Endometrial microvascular endothelial cells (primary cell): ENCODE measurements around the gene CCDC107. TPM values are rescaled to one million over a fixed set of nuclear protein-coding genes. Genes with fewer than 3 reads are reported as not detected.

Experiments
- in situ Hi-C: cut with HindIII; loops from 2 replicates; pipeline ENCODE4 v1.10.0; 2017; ENCODE audit warnings: low sequenced_read_pairs, low pct_unique_long_range_greater_than_20kb; ENCODE audit errors: inconsistent ontology term
- total RNA-seq: library from RNA; depleted of rRNA; stranded (reverse); fragments of >200 nt; gene quantifications from one replicate; pipeline ENCODE4 v1.2.3, GENCODE V29; 2015; ENCODE audit errors: inconsistent ontology term

The CCDC107 gene
- total RNA-seq, 1 donor from 2014 or later = 5.0 TPM

- in situ Hi-C loops = no loop called here
These were observed 17.8 kb downstream of the CCDC107 start for GRCh38 chr9:35675732-35676392.

- in situ Hi-C loops = no loop called here
These were observed 21.0 kb downstream of the CCDC107 start for GRCh38 chr9:35679091-35679490.

GRCh38 chr9:35679766-35680330 lies 21.8 kb downstream of the CCDC107 start:
- in situ Hi-C loops = no loop called here

GRCh38 chr9:35680331-35681105 lies 22.4 kb downstream of the CCDC107 start:
- in situ Hi-C loops = no loop called here

GRCh38 chr9:35681341-35682002 lies 23.4 kb downstream of the CCDC107 start:
- in situ Hi-C loops = no loop called here

- in situ Hi-C loops = no loop called here
These were observed 24.0 kb downstream of the CCDC107 start for GRCh38 chr9:35682051-35682450.

GRCh38 chr9:35682520-35683315 lies 24.6 kb downstream of the CCDC107 start:
- in situ Hi-C loops = no loop called here

- in situ Hi-C loops = no loop called here
These were observed 25.2 kb downstream of the CCDC107 start for GRCh38 chr9:35683323-35683722.

- in situ Hi-C loops = no loop called here
These were observed 26.8 kb downstream of the CCDC107 start for GRCh38 chr9:35684921-35685320.

- in situ Hi-C loops = no loop called here
These were observed 27.4 kb downstream of the CCDC107 start for GRCh38 chr9:35685506-35685905.

GRCh38 chr9:35686222-35687203 lies 28.4 kb downstream of the CCDC107 start:
- in situ Hi-C loops = no loop called here

- in situ Hi-C loops = no loop called here
These were observed 29.2 kb downstream of the CCDC107 start for GRCh38 chr9:35687306-35687705.

GRCh38 chr9:35687972-35688557 lies 30.0 kb downstream of the CCDC107 start:
- in situ Hi-C loops = no loop called here

GRCh38 chr9:35688558-35689541 lies 30.8 kb downstream of the CCDC107 start:
- in situ Hi-C loops = no loop called here

GRCh38 chr9:35689542-35690293 lies 31.6 kb downstream of the CCDC107 start, which contains the start of gene TPM2:
Gene TPM2, minus strand, starts transcription at chr9:35689925. Its CDS starts 108 bp downstream, at chr9:35689817.
- in situ Hi-C loops = no loop called here

GRCh38 chr9:35690294-35690613 lies 32.2 kb downstream of the CCDC107 start:
- in situ Hi-C loops = no loop called here
